ENCODE results near the gene ICOSLG. TPM values are rescaled to one million over a fixed set of nuclear protein-coding genes. Genes with fewer than 3 reads are reported as not detected.

Gene ICOSLG
- total and polyA plus RNA-seq, 2 experiments from 2014 or later, result 1.3 to 4.6 TPM

DNA sequence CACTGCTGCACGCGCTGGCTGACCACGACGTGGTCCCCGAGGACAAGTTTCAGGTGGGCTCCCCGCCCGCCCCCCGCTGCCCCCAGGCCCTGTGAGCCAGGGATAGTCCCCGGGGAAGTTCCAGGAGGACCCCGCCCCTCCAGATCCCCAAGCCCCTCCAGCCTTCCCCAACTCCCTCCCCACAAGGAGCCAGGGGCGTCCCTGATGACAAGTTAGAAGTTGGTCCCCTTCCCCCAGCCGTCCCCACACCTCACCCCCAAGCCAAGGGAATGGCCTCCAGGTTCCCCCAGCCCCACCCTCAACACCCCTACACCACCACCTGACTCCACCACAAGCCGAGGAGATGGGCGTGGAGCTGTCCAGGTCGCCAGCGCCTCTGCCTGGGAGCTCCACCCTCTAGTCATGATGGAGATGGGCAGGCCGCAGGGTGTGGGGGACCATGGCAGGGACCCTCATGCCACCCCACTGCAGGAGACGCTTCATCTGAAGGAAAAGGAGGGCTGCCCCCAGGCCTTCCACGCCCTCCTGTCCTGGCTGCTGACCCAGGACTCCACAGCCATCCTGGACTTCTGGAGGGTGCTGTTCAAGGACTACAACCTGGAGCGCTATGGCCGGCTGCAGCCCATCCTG lies 45.5 kb upstream of the ICOSLG start:
- ATAC-seq (peak; percentile 6), DNase-seq (ENCODE audit: low spot score) (no peak)
- Histone ChIP-seq H3K27ac (ENCODE audit: low read depth) (no peak overlapping the region), H2AFZ (peak overlapping the region; percentile 90; the same call in 1 of the 2 replicates), H3F3A (replicated peaks; ENCODE audit: low read depth) (no peaks in the 10 kb centered on the region), H3K27me3 (ENCODE audit: insufficient read depth) (peaks cover 11% of the 10 kb centered on the region; the same call in 1 of the 2 replicates), H3K4me2 (peak overlapping the region; percentile 80), H3K79me2 (replicated peaks; ENCODE audit: insufficient read depth) (no peaks in the 10 kb centered on the region), H3K4me3 (peak overlapping the region; percentile 57), H4K20me1 (replicated peaks; ENCODE audit: insufficient read depth) (no peaks in the 10 kb centered on the region), H3K36me3 (ENCODE audit: insufficient read depth) (no peaks in the 10 kb centered on the region), H3K9me2 (ENCODE audit: insufficient read depth) (no peaks in the 10 kb centered on the region), H3K4me1 (ENCODE audit: insufficient read depth) (peaks cover 5% of the 10 kb centered on the region)
- peaks cover 13% of the 10 kb centered on the region for H3K27me3 Mint-ChIP-seq (ENCODE audit: insufficient read depth, low read depth, poor library complexity)
- H3K9me3 Mint-ChIP-seq, result no peaks in the 10 kb centered on the region
- H3K4me1 Mint-ChIP-seq, result peaks cover 16% of the 10 kb centered on the region
- H3K4me3 Mint-ChIP-seq, result no peak overlapping the region
- H3K36me3 Mint-ChIP-seq (ENCODE audit: low read depth), result no peaks in the 10 kb centered on the region
- no peak overlapping the region for H3K27ac Mint-ChIP-seq
- TF ChIP-seq ZNF331 (CRISPR knock-in tag; IDR thresholded peaks at IDR 0.05; ENCODE audit: low read depth) (no peak), EZH2phosphoT487 (IDR thresholded peaks at IDR 0.05; ENCODE audit: unreplicated experiment) (no peak), CREB1 (CRISPR knock-in tag; IDR thresholded peaks at IDR 0.05; ENCODE audit: low read depth) (no peak), NANOG (IDR thresholded peaks at IDR 0.05; ENCODE audit: borderline replicate concordance) (no peak), EZH2 (IDR thresholded peaks at IDR 0.05; ENCODE audit: low read depth, unreplicated experiment) (no peak), ZNF114 (CRISPR knock-in tag; IDR thresholded peaks at IDR 0.05) (no peak), POLR2AphosphoS5 (IDR thresholded peaks at IDR 0.05; ENCODE audit: low read depth) (no peak), JUNB (IDR thresholded peaks at IDR 0.05; ENCODE audit: unreplicated experiment) (no peak), STAT1 (IDR thresholded peaks at IDR 0.05; ENCODE audit: unreplicated experiment) (no peak)
- TF ChIP-seq, protein P1, sequence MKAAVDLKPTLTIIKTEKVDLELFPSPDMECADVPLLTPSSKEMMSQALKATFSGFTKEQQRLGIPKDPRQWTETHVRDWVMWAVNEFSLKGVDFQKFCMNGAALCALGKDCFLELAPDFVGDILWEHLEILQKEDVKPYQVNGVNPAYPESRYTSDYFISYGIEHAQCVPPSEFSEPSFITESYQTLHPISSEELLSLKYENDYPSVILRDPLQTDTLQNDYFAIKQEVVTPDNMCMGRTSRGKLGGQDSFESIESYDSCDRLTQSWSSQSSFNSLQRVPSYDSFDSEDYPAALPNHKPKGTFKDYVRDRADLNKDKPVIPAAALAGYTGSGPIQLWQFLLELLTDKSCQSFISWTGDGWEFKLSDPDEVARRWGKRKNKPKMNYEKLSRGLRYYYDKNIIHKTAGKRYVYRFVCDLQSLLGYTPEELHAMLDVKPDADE (IDR thresholded peaks at IDR 0.05), result no peak
- TF ChIP-seq, protein P2, sequence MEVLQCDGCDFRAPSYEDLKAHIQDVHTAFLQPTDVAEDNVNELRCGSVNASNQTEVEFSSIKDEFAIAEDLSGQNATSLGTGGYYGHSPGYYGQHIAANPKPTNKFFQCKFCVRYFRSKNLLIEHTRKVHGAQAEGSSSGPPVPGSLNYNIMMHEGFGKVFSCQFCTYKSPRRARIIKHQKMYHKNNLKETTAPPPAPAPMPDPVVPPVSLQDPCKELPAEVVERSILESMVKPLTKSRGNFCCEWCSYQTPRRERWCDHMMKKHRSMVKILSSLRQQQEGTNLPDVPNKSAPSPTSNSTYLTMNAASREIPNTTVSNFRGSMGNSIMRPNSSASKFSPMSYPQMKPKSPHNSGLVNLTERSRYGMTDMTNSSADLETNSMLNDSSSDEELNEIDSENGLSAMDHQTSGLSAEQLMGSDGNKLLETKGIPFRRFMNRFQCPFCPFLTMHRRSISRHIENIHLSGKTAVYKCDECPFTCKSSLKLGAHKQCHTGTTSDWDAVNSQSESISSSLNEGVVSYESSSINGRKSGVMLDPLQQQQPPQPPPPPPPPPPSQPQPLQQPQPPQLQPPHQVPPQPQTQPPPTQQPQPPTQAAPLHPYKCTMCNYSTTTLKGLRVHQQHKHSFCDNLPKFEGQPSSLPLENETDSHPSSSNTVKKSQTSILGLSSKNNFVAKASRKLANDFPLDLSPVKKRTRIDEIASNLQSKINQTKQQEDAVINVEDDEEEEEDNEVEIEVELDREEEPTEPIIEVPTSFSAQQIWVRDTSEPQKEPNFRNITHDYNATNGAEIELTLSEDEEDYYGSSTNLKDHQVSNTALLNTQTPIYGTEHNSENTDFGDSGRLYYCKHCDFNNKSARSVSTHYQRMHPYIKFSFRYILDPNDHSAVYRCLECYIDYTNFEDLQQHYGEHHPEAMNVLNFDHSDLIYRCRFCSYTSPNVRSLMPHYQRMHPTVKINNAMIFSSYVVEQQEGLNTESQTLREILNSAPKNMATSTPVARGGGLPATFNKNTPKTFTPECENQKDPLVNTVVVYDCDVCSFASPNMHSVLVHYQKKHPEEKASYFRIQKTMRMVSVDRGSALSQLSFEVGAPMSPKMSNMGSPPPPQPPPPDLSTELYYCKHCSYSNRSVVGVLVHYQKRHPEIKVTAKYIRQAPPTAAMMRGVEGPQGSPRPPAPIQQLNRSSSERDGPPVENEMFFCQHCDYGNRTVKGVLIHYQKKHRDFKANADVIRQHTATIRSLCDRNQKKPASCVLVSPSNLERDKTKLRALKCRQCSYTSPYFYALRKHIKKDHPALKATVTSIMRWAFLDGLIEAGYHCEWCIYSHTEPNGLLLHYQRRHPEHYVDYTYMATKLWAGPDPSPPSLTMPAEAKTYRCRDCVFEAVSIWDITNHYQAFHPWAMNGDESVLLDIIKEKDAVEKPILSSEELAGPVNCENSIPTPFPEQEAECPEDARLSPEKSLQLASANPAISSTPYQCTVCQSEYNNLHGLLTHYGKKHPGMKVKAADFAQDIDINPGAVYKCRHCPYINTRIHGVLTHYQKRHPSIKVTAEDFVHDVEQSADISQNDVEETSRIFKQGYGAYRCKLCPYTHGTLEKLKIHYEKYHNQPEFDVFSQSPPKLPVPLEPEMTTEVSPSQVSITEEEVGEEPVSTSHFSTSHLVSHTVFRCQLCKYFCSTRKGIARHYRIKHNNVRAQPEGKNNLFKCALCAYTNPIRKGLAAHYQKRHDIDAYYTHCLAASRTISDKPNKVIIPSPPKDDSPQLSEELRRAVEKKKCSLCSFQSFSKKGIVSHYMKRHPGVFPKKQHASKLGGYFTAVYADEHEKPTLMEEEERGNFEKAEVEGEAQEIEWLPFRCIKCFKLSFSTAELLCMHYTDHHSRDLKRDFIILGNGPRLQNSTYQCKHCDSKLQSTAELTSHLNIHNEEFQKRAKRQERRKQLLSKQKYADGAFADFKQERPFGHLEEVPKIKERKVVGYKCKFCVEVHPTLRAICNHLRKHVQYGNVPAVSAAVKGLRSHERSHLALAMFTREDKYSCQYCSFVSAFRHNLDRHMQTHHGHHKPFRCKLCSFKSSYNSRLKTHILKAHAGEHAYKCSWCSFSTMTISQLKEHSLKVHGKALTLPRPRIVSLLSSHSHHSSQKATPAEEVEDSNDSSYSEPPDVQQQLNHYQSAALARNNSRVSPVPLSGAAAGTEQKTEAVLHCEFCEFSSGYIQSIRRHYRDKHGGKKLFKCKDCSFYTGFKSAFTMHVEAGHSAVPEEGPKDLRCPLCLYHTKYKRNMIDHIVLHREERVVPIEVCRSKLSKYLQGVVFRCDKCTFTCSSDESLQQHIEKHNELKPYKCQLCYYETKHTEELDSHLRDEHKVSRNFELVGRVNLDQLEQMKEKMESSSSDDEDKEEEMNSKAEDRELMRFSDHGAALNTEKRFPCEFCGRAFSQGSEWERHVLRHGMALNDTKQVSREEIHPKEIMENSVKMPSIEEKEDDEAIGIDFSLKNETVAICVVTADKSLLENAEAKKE (CRISPR knock-in tag; IDR thresholded peaks at IDR 0.05), result no peak
- TF ChIP-seq, protein P3, sequence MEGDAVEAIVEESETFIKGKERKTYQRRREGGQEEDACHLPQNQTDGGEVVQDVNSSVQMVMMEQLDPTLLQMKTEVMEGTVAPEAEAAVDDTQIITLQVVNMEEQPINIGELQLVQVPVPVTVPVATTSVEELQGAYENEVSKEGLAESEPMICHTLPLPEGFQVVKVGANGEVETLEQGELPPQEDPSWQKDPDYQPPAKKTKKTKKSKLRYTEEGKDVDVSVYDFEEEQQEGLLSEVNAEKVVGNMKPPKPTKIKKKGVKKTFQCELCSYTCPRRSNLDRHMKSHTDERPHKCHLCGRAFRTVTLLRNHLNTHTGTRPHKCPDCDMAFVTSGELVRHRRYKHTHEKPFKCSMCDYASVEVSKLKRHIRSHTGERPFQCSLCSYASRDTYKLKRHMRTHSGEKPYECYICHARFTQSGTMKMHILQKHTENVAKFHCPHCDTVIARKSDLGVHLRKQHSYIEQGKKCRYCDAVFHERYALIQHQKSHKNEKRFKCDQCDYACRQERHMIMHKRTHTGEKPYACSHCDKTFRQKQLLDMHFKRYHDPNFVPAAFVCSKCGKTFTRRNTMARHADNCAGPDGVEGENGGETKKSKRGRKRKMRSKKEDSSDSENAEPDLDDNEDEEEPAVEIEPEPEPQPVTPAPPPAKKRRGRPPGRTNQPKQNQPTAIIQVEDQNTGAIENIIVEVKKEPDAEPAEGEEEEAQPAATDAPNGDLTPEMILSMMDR (conservative IDR thresholded peaks at IDR 0.05; ENCODE audit: low read depth in 2 of 2), result no peak
- TF ChIP-seq, protein P4, sequence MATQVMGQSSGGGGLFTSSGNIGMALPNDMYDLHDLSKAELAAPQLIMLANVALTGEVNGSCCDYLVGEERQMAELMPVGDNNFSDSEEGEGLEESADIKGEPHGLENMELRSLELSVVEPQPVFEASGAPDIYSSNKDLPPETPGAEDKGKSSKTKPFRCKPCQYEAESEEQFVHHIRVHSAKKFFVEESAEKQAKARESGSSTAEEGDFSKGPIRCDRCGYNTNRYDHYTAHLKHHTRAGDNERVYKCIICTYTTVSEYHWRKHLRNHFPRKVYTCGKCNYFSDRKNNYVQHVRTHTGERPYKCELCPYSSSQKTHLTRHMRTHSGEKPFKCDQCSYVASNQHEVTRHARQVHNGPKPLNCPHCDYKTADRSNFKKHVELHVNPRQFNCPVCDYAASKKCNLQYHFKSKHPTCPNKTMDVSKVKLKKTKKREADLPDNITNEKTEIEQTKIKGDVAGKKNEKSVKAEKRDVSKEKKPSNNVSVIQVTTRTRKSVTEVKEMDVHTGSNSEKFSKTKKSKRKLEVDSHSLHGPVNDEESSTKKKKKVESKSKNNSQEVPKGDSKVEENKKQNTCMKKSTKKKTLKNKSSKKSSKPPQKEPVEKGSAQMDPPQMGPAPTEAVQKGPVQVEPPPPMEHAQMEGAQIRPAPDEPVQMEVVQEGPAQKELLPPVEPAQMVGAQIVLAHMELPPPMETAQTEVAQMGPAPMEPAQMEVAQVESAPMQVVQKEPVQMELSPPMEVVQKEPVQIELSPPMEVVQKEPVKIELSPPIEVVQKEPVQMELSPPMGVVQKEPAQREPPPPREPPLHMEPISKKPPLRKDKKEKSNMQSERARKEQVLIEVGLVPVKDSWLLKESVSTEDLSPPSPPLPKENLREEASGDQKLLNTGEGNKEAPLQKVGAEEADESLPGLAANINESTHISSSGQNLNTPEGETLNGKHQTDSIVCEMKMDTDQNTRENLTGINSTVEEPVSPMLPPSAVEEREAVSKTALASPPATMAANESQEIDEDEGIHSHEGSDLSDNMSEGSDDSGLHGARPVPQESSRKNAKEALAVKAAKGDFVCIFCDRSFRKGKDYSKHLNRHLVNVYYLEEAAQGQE (IDR thresholded peaks at IDR 0.05; ENCODE audit: unreplicated experiment), result no peak

All from GM23338 (cell line).